HG03064 (cell line): ENCODE results near the gene MYO16.

Source experiments
- ATAC-seq: cut with Tn5 transposase; IDR thresholded peaks from one replicate; pipeline ENCODE4 v1.9.1; 2021; ENCODE audit warnings: low read depth; ENCODE audit not compliant: unreplicated experiment

Gene MYO16

DNA sequence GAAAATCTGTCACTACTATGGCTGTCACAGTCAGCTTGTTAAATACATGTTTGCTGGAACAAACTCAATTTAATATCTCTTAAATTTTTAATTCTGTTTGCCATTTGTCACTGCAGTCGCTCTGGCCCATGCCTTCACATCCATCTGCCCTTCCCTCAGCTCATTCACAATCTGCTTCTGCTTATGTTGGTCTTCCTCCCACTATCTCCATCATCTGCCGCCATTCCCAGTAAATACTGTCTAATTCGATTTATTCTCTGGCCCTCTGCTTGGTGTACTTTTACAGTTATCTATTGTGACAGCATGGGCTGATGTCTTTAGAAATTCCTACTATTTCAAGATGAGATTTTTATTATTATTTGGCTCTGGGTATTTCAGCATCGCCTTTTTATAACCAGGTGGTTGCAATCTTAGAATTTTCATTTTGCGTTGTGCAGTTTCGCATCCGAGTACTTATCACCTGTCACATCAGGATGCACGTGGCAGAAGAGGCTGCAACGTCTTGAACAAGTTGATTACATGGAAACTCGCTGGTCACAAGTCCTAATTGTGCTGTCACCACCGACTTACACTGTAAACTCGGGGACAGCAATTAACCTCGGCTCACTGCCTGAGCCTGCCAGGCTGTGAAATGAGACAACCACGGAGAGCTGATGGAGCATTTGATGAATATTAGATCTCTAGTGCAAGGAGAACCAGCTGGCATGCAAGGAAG lies 158.4 kb downstream of the MYO16 start:
- no peak for ATAC-seq

DNA sequence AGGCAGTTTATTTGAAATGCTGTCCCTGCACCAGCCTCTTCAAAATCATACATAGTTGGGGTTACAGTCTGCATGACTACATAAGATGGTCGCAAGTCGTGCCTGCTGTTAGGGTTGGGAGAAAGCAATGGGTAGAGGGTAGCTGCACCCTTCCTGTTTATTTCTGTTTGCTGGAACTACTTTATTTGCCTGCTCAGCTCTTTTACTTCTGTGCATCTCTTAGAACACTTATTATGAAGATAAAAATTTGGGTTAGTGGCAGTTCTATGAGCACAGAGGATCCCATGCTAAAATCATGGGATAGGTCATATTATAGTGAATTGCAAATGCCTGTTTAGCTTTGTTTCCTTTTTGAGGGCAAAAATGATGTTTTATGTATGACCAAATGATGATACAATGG lies 160.1 kb downstream of the MYO16 start:
- no peak for ATAC-seq

DNA sequence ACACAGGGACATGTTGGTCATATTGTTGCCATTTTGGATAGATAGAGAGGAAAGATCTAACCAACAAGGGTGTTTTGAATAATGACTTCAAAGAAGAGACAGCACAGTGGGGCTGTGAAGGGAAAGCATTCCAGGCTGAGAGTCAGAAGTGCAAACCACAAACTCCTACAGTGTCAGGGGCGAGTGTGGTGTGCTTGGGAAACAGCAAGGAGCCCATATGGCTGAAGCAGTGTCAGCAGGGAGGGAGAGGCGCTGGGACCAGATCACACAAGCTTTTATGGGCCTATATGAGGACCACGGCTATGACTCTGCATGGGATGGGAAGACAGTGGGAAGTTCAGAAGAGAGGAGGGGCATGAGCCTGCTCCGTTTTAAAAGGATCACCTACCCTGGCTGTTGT lies 166.4 kb downstream of the MYO16 start:
- ATAC-seq = no peak

DNA sequence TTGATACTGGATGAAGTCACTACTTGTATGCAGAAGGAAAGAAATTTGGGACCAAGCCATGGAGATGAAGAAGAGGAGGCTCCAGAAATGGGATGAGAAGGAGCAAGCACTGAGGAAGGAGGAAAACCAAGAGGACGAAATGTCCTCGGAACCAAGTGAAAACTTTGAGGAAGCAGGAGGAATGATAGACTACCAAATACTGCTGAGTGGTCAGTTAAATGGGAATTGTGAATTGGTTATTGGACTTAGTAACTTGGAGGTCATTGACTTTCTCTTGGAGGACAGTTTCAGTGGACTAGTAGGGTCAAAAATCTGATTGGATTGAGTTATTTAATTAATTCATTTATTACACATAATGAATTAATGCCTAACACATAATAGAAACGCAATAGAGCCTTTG lies 167.9 kb downstream of the MYO16 start:
- ATAC-seq = no peak

DNA sequence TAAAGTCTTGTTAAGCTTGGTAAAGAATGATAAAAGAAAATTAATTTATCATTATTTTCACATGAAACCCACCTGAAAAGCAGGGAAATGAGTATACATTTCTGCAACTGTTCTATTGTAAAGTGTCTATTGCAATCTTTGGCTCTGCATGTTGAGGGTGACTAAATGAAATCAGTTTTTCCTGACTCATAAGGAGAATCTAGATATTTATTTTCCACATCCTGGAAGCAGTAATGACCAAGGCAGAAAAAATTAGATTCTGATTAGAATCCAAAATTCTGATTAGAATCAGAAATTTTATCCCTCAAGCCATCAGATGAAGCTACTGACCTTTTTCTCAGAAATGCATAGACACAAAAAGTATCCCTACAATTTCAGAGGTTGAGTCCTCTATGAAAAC lies 178.4 kb downstream of the MYO16 start:
- no peak for ATAC-seq

DNA sequence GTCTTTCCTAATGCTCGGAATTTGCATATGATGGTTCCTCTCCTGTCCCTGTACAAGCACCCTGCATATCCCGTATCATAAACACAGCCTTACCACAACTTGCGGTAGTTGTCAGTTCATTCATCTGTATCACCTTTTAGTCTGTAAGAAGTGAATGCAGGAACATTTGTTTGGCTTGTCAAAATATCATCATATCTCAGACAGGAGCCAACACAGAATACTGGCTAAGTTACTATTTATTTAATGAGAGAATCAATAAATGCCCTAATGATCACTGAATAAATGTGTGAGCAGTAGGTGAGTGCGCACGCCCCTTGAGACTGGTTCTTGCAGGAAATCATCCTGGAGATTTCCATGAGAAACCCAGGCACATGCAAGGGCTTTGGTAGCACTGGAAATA lies 182.8 kb downstream of the MYO16 start:
- ATAC-seq = no peak

DNA sequence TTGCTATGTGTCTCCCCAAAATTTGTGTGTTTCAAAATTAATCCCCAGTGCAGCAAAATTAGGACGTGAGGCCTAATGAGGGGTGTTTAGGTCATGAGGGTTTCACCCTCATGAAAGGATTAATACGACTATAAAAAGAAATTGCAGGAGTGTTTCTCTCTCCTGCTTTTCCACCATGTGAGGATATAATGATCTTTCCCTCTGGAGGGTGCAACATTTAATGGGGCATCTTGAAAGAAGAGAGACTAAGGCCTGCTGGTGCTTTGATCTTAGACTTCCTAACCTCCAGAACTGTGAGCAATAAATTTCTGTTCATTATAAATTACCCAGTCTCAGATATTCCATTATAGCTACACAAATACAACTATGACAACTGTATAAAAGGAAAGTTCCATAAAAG lies 183.2 kb downstream of the MYO16 start:
- ATAC-seq = no peak

DNA sequence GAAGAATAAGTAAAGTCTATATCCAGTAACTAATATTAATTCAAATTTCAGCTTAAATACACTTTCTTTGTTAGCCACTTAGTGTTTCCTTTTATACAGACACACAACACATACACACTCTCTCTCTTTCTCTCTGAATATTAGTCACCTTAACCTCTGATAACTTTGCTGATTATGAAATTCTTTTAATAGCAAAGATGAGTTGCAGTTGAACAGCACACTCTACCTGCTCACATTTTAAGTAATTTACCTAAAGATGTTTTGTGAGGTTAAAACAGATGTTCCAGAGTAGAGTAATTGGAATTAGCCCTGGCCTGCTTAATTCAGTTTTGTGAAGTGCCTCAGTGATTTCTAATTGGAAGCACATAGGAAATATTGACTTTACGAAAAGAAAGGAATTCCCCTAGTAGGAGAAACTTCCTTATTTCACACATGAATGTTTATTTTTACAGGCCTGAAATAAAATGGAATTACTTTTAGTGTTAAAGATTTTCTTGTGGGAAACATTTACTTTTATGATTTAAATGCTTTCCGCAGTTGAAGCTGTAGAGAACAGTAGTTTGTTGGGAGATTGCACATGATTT lies 184.3 kb downstream of the MYO16 start:
- ATAC-seq = no peak

DNA sequence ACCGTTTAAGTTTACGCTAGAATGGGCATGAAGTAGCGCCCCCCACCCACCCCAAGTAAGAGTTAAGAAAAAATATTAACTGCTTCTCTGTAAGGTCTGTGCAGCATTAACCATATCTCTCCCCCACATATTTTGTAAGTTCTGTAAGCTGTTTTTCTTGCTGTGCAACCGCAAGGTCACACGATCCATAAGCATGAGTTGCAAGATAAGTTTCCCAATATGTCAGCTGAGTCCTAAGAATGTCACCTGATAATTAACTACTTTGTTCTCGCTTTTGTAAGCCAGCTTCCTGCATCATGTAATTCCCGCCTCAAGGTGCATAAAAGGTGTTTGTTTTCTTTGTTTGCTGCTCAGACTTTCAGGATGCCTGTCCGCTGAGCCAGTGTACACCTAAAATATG lies 187.0 kb downstream of the MYO16 start:
- no peak for ATAC-seq

DNA sequence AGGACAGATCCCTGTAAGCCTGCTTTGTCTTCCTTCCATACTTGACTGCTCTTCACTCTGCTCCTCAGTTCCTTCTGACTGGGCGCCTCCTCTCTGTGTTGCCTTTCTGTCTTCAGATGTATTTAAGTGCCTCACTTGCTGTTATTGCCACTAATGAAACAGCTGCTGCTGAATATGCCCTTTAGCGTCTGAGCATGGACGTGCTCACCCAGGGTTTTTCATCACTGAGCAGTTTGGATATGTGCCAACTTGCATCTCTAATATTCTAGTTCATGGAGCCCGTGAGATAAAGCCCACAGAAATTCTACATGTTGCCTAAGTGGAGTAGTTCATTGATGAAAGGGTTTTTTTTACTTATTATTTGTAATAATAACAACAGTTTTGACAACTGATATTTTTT lies 198.2 kb downstream of the MYO16 start:
- no peak for ATAC-seq

DNA sequence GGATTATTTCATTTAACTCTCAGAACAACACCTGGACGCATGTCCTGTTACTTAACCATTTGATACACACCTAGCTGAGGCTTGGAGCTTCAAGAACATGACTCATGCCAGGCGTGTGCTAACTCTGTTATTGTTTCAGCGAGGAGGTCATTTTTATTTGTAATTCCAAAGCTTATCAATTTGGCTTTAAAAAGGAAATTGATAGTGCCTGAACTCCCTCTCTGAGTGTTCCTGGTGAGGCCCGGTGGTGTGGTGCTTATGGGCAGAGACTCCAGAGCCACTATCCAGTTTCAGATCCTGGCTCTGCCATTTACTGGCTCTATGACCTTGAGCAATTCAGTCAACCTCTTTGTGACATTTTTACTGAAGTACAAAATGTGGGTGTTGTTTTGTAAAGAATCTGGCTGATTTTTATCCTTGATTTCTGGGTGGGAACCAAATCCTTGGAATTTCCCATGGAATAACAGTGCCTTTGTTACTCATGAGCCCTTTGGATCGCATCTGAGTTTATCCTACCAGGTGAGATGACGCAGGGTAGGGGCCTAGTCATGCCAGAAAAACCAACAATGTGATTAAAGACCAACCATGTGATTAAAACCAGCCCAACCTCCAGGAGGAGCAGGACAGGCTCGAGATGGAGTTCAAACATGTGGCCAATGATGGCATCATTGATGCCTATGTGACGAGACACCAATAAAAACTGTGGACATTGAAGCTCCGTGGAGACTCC lies 198.8 kb downstream of the MYO16 start:
- ATAC-seq = no peak

DNA sequence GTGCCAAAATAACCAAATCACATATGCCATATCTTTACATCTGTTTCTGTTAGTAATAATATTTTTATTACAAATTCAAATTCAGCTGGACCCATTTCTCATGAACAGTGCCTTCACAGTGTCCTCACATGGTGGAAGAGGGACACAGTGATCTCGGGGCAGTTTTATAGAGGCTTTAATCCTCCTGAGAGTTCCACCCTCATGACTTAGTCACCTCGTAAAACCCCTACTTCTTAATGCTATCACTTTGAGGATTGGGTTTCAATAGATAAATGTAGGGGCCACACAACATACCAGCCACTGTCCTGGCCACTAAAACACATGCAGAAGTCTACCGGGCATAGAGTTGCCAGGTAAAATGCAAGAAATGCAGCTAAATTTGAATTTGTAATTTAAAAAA lies 201.5 kb downstream of the MYO16 start:
- ATAC-seq = no peak

DNA sequence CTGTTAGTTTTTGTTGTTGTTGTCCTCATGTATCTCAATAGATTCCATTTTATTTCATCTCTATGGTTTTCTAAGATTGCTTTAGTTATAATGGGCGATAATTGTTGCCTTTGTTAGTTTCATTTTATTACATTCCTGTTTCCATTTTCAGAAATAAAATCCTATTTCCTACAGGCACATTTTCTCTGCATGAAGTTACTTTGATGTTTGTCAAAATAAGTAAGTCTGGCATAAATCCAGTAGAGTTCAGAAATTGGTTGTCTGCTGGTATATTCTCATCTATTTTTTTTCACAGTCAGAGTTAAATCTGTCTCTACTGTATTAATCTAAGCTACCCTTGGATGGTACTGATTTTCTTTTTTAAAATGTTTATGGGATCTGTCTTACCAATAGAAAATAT lies 204.1 kb downstream of the MYO16 start:
- no peak for ATAC-seq

DNA sequence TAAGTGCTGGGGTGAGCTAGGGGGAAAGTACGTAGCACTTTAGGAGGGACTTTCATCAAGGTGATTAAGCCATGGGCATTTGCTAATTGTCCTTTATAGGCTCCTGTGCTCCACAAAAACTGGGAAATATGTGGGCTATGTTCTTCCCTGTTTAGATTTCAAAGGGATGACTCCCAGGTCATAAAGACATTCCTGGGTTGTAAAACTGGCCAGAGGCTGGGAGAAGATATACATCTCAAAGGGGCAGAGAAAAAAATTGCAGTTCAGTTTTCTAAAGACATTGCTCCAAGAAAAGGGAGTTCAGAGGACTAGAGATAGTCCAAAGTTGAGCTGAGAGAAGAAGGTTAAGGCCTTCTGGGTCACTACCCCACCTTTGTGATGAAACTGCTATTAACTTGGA lies 204.8 kb downstream of the MYO16 start:
- no peak for ATAC-seq

DNA sequence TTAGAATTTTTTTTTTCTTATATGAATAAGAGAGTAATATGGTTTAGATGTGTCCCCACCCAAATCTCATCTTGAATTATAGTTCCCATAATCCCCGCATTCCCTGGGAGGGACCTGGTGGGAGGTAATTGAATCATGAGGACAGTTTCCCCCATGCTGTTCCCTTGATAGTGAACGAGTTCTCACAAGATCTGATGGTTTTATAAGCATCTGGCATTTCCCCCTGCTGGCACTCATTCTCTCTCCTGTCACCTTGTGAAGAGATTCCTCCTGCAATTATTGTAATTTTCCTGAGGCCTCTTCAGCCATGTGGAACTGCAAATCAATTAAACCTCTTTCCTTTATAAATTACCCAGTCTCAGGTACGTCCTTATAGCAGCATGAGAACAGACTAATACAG lies 205.7 kb downstream of the MYO16 start:
- no peak for ATAC-seq

DNA sequence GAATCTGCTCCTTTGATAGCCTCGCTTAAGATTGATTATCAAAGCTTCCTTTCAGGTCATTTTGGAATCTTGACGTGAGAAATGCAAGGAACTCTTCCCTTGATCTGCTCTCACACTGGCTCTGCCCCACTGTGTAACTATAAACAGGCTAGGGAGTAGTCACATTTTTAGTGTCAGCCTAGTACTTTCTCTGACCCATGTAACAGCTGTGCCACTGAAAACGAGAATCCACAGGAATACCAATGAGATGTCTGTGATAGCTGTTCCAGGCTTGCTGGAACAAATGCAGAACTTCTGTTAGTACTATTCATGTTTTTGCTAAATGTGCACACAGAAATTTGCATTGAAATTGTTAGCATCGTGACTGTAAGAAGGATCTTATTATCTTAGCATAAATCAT lies 221.3 kb downstream of the MYO16 start:
- ATAC-seq = no peak

DNA sequence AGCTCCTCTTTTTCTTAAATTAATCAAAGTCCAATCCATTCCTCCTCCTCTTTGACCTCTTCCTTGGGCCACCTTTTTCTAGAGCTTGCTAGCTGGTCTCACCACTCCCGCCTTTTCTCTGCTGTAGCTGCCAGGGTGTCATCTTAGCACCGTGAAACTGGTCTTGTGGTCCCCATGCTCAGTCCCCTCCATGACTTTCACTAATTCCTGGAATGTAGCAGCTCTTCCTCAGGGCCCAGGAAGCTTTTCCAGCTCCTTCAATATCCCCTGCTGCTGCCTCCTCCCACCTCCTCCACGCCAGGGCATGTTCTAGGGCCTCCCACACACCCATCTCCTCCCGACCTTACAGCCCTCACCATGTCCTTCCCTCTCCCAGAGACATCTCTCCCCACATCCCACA lies 222.2 kb downstream of the MYO16 start:
- ATAC-seq = no peak

DNA sequence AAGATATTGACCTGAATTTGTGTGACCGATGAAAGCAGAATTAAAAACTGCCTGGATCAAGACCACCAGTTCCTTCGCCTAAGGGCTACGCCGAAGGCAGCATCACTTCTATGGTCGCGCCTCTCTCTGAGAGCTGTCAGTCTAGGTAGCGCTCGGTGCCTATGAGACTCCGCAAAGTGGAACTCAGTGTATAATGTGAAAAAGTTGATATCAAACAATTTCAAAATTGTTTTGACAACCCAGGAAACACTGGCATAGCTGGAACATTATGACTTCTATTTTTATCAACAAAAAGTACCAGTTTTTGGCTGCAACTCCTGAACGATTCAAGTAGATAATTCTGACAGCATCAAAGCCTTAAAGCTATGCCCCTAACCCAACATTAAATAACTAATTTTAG lies 223.6 kb downstream of the MYO16 start:
- ATAC-seq = no peak

DNA sequence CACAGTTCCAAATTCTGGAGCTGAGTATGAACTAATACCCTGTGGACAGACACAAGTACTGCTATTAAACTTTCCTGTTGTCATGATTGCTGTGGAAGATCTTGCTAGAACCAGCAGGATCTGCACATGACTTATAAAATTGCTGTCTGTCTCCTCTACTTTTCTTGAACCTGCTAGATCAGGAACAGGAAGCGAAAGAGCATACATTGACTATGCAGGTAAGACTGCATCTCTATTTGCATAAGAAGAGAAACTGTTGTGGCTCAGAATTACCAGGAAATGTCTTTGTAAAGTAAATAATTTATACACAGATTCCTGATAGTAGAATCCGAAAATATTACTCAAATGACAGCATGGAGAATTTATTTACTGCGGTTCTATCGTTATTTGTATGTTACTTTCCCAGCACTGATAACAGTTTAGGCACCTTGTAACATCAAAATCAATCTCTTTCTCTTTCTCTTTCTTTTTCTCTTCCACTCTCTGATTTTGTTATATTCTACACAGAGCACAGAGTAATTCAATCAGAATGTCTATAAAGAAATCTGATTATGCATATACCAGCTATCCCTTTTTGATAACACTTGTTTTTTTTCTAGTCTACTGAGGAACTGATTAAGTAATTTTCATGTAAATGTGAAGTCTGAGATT lies 226.5 kb downstream of the MYO16 start:
- peak; percentile 71 for ATAC-seq

DNA sequence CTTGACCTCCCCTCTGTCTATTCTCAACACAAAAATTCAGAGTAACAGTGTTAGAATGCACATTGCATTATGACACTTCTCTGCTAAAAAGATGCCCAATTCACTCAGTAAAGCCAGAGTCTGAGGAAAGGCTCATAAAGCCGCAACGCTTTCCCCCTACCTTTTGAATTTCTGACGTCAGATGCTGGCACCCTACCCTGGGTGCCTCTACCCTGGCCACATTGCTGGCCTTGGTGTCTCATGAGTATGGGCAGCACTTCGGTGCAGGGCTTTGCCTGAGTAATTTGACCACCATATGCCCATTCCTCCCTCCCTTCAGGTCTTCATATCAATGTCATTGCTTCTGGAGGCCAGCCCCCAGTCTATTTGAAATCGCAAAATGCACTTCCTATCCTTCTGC lies 229.3 kb downstream of the MYO16 start:
- ATAC-seq = no peak

DNA sequence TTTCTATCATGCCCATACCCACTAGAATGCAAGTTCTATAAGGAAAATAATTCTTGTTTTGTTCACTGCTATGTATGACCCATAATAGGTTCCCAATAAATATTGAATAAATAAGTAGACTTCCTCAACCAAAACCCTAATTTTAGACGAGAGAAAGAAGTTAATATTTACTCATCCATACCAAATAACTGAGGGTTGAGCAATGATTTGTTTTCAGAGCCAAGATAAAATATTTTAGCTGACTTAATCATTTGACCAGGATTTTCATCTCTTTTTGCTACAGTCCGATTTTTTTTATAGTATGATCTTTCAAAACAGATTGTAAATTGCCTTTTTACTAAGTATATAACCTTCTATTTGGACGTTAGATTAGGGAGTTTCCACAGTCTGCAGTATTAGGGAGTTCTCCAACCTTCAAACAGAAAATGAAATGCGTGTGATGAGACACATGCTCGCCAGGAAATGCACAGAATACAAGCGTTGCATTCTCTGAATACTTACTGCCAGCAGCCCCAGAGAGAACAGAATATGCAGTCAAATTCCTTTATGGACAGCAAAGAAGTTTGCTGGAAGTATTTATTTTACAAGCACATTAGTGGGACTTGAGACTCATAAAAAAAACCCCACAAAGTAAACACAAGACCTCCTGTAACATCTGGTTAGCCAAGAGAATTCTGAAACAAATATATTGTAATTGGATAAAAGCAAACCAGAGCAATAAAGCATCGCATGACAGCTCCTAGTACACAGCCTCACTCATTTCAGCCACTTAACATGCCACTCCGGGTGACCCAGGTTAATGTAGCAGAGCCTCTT lies 230.0 kb downstream of the MYO16 start:
- ATAC-seq = no peak
